Anterior cingulate cortex (tissue), 58 donors: Measurements from ENCODE around the gene FOXO1.
A peak's percentile ranks its signal among the peaks of the same experiment; 100 is the strongest.

ENCODE experiments used
- DNase-seq, 58 donors: peaks; one replicate each; lab custom pipeline; 2025; lab: John Stamatoyannopoulos, UW

Gene FOXO1

GRCh38 chr13:40612041-40612440 is 54.4 kb downstream of the FOXO1 start:
- DNase-seq, result no peak

DNA sequence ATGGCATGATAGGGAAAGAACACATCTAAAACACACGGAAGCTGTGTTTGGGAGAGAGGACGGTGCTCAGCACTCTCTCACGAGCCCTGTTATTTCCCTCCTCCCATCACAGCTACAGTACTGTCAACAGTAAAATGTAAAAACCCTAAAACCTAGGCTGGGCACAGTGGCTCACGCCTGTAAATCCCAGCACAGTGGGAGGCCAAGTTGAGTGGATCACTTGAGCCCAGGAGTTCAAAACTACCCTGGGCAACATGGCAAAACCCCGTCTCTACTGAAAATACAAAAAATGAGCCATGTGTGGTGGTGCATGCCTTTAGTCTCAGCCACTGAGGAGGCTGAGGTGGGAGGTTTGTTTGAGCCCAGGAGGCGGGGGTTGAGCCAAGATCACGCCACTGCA is 54.8 kb downstream of the FOXO1 start:
- no peak for DNase-seq

GRCh38 chr13:40611004-40611403 is 55.4 kb downstream of the FOXO1 start:
- no peak for DNase-seq

DNA sequence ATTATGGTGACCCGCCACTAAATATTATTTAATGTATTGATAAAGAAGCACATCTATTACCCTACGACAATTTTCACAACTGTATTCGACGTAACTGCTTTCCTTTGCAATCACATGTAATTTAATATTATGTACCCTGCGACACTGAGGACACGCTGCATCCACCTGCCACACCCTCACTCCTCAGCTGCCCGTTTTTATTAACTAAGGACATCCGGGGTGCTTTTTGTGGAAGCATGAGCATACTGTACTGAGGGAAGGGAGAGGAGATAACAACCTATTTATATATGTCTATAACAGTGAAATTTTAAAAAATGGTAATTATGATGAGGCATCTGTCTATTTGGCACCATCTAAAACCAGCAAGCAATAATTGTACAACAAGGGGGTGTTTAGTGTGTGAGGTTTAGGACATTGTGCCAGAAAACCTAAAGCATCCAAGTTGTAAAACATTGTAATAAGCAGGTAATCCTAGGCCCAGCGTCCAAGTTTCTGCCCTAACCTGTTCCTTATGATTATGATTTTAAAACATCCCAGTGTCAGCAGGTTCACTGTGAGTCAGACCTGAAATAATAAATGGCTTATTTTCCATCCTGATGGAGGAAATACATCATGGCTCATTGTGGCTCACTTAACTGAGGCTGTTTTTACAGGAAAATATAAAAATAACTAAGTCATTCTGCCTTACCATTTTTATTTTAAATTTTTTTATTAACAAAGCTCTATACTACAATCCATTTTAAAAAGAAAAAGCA is 56.3 kb downstream of the FOXO1 start:
- no peak for DNase-seq

DNA sequence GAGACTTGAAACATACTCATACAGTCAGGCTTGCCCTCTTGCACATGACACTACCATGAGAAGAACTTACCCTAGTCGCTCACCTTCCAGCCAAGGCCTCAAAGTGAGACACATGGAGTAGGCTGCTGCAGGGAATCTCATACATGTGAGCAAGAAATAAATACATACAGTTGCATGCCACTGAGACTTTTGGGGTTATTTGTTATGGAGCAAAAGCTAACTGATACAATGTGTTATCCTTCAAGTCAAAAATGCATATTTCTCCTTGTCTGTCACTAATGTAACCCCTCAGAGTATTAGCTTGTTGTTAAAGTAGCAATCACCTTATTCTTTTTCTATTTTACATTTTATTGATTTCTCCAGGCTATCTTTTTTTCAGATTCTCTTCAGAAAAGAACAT is 58.1 kb downstream of the FOXO1 start:
- DNase-seq, result no peak

- no peak for DNase-seq
Measured at GRCh38 chr13:40605573-40605972, 60.9 kb downstream of the FOXO1 start.

- DNase-seq, result no peak
Measured at GRCh38 chr13:40604135-40604534, 62.3 kb downstream of the FOXO1 start.

DNA sequence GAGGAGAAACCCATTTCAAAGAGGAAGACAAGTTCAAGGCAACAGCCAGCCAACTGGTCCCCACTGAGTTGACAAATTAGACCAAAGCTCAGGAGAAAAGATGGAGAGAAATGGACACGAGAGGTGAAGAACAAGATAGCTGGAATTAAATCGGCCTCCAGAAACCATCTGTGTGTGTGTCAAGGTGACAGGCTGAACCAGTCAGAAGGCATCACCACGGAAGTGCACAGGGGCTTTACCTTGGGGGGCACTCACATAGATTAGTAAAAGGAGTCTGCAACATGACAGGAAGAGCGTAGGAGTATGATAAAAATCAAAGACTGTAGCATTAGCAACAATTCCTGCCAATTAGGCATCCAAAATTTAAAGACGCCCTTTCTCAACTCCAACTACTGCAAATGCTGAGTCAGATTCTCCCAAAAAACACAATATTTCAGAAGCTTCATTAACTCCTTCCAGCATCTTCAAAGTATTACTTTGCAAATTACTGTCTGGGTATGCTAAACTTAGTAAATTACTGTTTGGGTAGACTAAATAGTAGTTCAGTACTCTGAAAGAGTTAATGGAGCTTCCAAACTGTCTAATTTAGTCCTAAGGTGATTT is 66.2 kb downstream of the FOXO1 start:
- DNase-seq, result no peak

GRCh38 chr13:40599747-40600146 is 66.7 kb downstream of the FOXO1 start:
- no peak for DNase-seq

GRCh38 chr13:40599124-40599523 is 67.3 kb downstream of the FOXO1 start:
- no peak for DNase-seq

- DNase-seq, result peak in 1 of 58 donors; percentile 8
Measured at GRCh38 chr13:40598569-40598968, 67.9 kb downstream of the FOXO1 start.

DNA sequence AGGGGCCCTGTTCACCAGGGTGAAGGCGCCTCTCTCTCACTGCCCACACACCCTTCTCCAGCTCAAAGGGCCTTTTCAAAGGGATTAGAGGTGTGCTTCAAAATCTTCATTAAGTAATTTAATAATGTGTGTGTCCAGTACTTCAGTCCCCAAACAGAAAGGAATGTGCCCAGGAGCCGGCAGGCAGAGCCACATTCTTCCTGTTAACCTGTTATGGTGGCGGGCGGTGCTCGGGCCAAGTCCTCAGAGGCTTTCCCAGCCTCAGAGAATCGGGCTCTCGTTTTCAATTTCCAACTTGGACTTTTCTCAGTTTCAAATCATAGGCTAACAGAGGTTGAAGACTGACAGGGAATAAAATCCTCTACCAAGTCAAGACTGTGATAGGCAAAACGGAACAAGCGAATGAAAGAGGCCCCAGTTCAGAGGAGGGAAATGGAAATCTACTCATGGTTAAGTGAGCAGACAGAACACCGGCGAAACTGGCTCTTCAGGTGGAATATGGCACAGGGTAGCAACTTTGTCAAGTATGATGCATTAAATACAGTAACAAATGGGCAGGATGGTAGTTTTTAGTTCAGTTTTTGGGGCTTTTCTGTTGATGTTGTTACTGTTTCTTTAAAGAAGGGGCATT is 68.6 kb downstream of the FOXO1 start:
- no peak for DNase-seq

DNA sequence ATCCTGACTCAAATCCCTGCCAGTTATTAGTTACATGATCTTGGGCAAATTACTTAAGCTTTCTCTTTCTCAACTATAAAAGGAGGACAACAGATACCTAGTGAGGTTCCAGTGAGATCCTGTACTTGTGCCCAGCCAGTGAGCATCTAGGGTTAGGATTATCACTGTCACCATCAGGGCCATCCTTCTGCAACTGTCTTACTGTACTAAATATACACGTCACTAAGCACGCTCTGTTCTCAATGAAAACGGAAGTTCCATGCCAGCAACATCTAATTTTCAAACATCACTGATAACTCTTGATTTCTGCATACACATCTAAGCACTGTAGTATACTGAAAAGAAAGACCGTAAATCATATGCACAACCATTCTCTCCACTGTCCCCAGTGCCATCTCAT is 70.0 kb downstream of the FOXO1 start:
- no peak for DNase-seq

DNA sequence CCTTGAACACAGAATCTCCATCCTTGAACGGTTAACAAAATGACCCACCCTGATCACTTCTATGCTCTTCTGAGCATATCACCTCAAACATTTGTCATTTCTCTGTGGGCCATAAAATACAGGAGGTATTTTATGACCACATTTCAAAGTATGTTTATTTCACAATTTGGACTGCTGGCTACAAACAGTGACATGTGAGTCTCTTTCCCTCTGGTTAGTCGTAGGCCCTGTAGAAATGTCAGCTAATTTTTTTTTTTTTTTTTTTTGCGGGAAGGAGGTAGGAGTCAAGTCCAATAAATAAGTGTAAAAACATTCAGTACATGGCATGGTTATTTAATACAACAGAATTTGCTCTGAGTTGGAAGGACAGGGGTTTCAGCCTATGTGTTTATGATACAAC is 70.7 kb downstream of the FOXO1 start:
- no peak for DNase-seq

DNA sequence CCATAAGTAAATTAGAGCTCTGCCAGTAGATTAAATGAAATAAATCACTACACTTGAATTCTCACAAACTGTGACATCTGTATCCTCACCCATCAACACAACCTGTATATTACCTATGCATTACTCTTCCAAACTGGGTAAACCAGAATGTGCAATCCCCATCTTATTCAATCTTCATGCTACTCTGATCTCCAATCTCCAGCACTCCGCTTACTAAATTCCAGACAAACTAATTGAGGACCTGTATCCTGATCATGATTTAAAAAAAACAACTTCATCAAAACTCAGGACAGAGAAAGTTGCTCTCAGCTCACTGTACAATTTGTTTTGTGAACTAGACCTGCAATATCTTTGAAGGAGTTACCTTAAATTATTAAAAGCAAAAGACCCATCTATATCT is 74.4 kb downstream of the FOXO1 start:
- DNase-seq, result no peak

DNA sequence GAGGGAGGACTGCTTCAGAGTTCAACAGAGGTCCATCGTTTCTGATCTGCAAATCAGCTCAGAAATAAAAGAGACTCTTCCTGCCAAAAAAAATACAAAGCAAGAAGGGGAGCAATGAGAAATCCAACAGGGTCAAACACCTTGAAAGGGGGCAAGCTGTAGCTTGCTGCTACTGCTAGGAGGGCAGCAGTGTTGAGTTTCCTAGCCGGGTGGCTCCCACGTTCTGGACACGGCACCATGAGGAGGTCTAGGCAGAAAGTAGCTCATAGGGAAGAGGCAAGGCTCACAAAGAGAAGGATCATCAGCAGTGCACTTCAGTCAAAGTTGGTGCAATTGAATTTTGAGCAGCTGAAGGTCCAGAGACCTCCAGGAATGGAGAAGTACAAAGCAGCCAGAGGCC is 75.3 kb downstream of the FOXO1 start:
- DNase-seq, result no peak

GRCh38 chr13:40590112-40590862 is 76.2 kb downstream of the FOXO1 start:
- no peak for DNase-seq

- DNase-seq, result peak in 23 of 58 donors; percentile 6 to 63 (median 20)
Measured at GRCh38 chr13:40589285-40590109, 76.9 kb downstream of the FOXO1 start.

GRCh38 chr13:40588101-40588500 is 78.3 kb downstream of the FOXO1 start:
- DNase-seq, result no peak

DNA sequence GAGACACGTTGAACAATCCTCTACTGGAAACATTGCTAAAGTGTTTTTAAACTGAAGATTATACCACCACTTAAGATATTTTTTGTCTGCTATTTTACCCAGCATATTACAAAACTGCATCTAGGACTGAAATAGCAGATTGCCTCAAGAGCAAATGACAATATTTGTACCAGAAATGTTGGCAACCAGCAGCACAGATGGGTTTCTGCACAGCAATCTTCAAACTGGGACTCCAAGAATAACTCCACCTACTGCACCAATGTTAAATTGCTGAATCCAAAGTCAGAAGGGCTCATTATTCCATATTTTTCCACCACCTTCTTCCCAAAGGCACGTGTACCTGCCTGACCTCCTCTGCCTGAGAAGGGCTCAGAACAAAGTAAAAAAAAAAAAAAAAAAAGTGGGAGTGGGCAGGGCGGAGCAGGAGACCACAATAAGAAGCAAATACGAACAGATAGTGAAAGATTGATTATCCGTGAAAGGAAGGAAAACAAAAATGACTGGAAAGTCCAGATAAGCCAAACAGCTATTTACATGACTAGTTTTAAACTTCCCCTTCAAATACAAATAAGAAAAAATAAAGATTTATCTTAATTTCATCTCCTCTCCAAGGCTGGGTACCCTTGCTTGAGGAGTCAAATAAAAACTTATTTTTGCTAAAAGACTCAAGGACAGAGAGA is 79.4 kb downstream of the FOXO1 start:
- DNase-seq, result peak in 7 of 58 donors; percentile 3 to 71 (median 18)
